ENCODE results near the gene LGALS7. TPM values are rescaled to one million over a fixed set of nuclear protein-coding genes. Genes with fewer than 3 reads are reported as not detected.
A peak's percentile ranks its signal among the peaks of the same experiment; 100 is the strongest.
"Not testable (repeated sequence)": the region's sequence is repeated elsewhere in the genome, so short reads cannot be mapped to it uniquely, and the experiment has no call there.

LGALS7 gene
- total RNA-seq, 3 donors from 2014 or later = not detected

DNA sequence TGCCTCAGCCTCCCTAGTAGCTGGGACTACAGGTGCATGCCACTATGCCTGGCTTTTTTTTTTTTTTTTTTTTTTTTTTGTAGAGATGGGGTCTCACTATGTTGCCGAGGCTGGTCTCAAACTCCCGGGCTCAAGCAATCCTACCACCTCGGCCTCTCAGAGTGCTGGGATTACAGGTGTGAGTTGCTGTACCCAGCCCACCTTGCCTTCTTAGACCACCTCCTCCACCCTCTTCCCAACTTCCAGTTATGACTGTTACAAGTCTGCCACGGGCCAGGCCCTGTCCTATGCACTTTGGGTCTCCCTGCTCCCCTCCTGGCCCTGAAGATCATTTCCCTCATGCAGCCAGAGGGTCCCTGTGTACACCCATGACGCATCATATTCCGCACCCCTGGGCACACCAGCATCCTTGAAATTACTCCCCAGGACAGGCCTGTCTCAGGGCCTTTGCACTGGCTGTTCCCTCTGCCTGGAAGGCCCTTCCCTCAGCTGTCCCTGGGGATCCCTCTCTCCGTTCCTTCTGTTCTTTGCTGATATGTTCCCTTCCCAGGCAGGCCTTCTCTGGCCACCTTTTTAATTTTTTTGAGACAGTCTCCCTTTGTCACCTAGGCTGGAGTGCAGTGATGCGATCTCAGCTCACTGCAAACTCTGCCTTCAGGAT lies 36.4 kb upstream of the LGALS7 start:
- Histone ChIP-seq H3K4me1 (ENCODE audit: low read depth) (peaks cover 4% of the 10 kb centered on the region), H3K4me3 (no peak overlapping the region), H3K36me3 (ENCODE audit: low read depth) (no peaks in the 10 kb centered on the region), H3K9me3 (no peaks in the 10 kb centered on the region)
- ATAC-seq = no peak
- TF ChIP-seq, protein P1, sequence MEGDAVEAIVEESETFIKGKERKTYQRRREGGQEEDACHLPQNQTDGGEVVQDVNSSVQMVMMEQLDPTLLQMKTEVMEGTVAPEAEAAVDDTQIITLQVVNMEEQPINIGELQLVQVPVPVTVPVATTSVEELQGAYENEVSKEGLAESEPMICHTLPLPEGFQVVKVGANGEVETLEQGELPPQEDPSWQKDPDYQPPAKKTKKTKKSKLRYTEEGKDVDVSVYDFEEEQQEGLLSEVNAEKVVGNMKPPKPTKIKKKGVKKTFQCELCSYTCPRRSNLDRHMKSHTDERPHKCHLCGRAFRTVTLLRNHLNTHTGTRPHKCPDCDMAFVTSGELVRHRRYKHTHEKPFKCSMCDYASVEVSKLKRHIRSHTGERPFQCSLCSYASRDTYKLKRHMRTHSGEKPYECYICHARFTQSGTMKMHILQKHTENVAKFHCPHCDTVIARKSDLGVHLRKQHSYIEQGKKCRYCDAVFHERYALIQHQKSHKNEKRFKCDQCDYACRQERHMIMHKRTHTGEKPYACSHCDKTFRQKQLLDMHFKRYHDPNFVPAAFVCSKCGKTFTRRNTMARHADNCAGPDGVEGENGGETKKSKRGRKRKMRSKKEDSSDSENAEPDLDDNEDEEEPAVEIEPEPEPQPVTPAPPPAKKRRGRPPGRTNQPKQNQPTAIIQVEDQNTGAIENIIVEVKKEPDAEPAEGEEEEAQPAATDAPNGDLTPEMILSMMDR (IDR thresholded peaks at IDR 0.05) = no peak
- DNase-seq = peak in 1 of 3 donors; percentile 33
- intact Hi-C loops (cut with DNase I, micrococcal nuclease) = no loop called here

DNA sequence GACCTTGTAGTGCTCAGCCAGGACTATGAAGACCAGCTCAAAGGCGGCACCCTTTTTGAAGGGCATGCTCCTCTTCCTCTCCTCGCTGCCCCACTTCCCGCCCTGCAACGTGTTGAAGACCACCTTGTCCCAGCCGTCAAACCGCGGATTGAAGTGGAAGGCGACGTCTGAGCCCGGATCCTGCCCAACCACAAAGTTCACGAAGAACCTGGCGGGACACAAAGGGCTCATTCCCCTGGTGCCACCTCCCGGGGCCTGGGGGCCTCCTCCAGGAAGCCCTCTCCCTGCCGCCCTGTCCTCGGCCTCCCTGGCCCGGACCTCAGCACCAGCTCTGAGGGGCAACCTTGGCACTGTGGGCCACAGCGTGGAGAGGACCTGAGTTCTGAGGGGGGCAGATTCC lies 35.4 kb upstream of the LGALS7 start:
- ATAC-seq = no peak
- Histone ChIP-seq H3K4me3 (no peak overlapping the region), H3K4me1 (ENCODE audit: low read depth) (peaks cover 4% of the 10 kb centered on the region), H3K9me3 (no peaks in the 10 kb centered on the region), H3K36me3 (ENCODE audit: low read depth) (no peaks in the 10 kb centered on the region)
- DNase-seq = no peak
- intact Hi-C loops (cut with DNase I, micrococcal nuclease) = no loop called here
- TF ChIP-seq, protein P1 (IDR thresholded peaks at IDR 0.05) = no peak

DNA sequence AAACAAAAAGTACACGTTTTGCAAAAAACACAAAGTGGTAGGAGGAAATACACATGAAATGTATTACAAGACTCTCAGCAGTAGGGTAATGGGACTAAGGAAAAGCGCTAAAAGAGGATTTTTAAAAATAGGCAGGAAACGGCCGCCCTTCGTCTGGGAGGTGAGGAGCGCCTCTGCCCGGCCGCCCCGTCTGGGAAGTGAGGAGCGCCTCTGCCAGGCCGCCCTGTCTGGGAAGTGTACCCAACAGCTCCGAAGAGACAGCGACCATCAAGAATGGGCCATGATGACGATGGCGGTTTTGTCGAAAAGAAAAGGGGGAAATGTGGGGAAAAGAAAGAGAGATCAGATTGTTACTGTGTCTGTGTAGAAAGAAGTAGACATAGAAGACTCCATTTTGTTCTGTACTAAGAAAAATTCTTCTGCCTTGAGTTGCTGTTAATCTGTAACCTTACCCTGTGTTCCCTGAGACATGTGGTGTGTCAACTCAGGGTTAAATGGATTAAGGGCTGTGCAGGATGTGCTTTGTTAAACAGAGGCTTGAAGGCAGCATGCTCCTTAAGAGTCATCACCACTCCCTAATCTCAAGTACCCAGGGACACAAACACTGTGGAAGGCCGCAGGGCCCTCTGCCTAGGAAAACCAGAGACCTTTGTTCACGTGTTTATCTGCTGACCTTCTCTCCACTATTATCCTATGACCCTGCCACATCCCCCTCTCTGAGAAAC lies 34.2 kb upstream of the LGALS7 start:
- DNase-seq; H3K4me3 ChIP-seq; H3K9me3 ChIP-seq; H3K36me3 ChIP-seq (ENCODE audit: low read depth); intact Hi-C loops (cut with DNase I, micrococcal nuclease); H3K4me1 ChIP-seq (ENCODE audit: low read depth); ATAC-seq: not testable (repeated sequence)

- Histone ChIP-seq H3K9me3 (no peaks in the 10 kb centered on the region), H3K4me3 (no peak overlapping the region), H3K36me3 (ENCODE audit: low read depth) (no peaks in the 10 kb centered on the region), H3K4me1 (ENCODE audit: low read depth) (no peaks in the 10 kb centered on the region)
- intact Hi-C loops (cut with DNase I, micrococcal nuclease) = no loop called here
- peak in 1 of 3 donors; percentile 32 for DNase-seq
- peak; percentile 3 for ATAC-seq
- TF ChIP-seq, protein P1 (IDR thresholded peaks at IDR 0.05) = no peak
Observed at GRCh38 chr19:38806371-38806770, 33.1 kb upstream of the LGALS7 start.

DNA sequence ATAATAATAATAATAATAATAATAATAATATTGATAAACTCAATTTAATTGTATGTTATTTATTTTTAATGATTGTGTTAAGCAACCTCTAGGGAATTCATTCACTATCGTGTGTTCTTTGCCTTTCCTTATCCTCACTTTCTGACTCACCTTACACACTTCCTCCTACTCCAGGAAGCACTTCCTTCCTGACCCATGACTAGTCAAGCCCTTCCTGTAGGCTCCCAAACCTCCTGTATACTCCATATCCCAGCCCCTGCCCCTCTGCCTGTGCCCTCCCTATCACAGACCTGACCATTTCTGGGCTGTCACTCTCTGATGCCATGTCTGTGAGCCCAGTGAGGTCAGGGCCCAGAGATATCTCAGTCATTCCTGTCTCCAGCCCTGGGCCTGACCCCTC lies 31.9 kb upstream of the LGALS7 start:
- peak in 1 of 3 donors; percentile 27 for DNase-seq
- intact Hi-C loops (cut with DNase I, micrococcal nuclease) = no loop called here

GRCh38 chr19:38803543-38803942 lies 30.2 kb upstream of the LGALS7 start:
- TF ChIP-seq, protein P1 (IDR thresholded peaks at IDR 0.05) = no peak
- peak in 1 of 3 donors; percentile 28 for DNase-seq
- Histone ChIP-seq H3K9me3 (no peaks in the 10 kb centered on the region), H3K36me3 (ENCODE audit: low read depth) (no peaks in the 10 kb centered on the region), H3K4me3 (no peak overlapping the region), H3K4me1 (ENCODE audit: low read depth) (no peaks in the 10 kb centered on the region)
- intact Hi-C loops (cut with DNase I, micrococcal nuclease) = no loop called here
- ATAC-seq = no peak

More for the DNA sequence above, 31.9 kb upstream of the LGALS7 start:
- no peaks in the 10 kb centered on the region for H3K9me3 ChIP-seq
- H3K4me1 ChIP-seq (ENCODE audit: low read depth) = no peaks in the 10 kb centered on the region
- ATAC-seq = peak; percentile 47
- H3K4me3 ChIP-seq = no peak overlapping the region
- H3K36me3 ChIP-seq (ENCODE audit: low read depth) = no peaks in the 10 kb centered on the region
- TF ChIP-seq, protein P1 (IDR thresholded peaks at IDR 0.05) = no peak

All from mucosa of descending colon (tissue), 3 donors.